Neuronal stem cell (in vitro differentiated cells): Measurements from ENCODE around the gene SLCO1B3. TPM values are rescaled to one million over a fixed set of nuclear protein-coding genes. Genes with fewer than 3 reads are reported as not detected.
A peak's percentile ranks its signal among the peaks of the same experiment; 100 is the strongest.
"Not testable (repeated sequence)": the region's sequence is repeated elsewhere in the genome, so short reads cannot be mapped to it uniquely, and the experiment has no call there.

Source experiments
- DNase-seq: peaks from one replicate; pipeline ENCODE4 v3.0.0-alpha.2; 2013; ENCODE audit warnings: low spot score
- H2AFZ ChIP-seq: one replicate; pipeline ENCODE4 v1.6.1; 2013; ENCODE audit warnings: mild to moderate bottlenecking, low read length, inconsistent platforms
- H2AK5ac ChIP-seq: 2 replicates; pipeline ENCODE4 v1.6.1; 2013; ENCODE audit warnings: low read depth, mild to moderate bottlenecking, inconsistent platforms, low read length, moderate library complexity, mixed read lengths
- H2BK120ac ChIP-seq: 2 replicates; pipeline ENCODE4 v1.6.1; 2013; ENCODE audit warnings: low read depth, mild to moderate bottlenecking, inconsistent platforms, low read length, moderate library complexity, mixed read lengths
- H2BK12ac ChIP-seq: one replicate; pipeline ENCODE4 v1.6.1; 2013; ENCODE audit warnings: low read length, inconsistent platforms
- H2BK15ac ChIP-seq: 2 replicates; pipeline ENCODE4 v1.6.1; 2013; ENCODE audit warnings: mild to moderate bottlenecking, low read length, inconsistent platforms, mixed read lengths
- H2BK5ac ChIP-seq: one replicate; pipeline ENCODE4 v1.6.1; 2013; ENCODE audit warnings: inconsistent platforms, mild to moderate bottlenecking, low read length, moderate library complexity
- H3K14ac ChIP-seq: one replicate; pipeline ENCODE4 v1.6.1; 2013; ENCODE audit warnings: low read length, inconsistent platforms
- H3K18ac ChIP-seq: 2 replicates; pipeline ENCODE4 v1.6.1; 2013; ENCODE audit warnings: low read length, inconsistent platforms
- H3K23ac ChIP-seq: 2 replicates; pipeline ENCODE4 v1.6.1; 2013; ENCODE audit warnings: low read depth, mild to moderate bottlenecking, mixed read lengths, low read length, inconsistent platforms; ENCODE audit not compliant: poor library complexity
- H3K27ac ChIP-seq: replicated peaks from 3 replicates; pipeline ENCODE4 v1.5.1; 2013; ENCODE audit warnings: low read length, inconsistent platforms
- H3K27me3 ChIP-seq, 3 experiments: 2 replicates each; pipeline ENCODE4 v1.6.1; 2013; ENCODE audit warnings: low read length in 3 of 3, mild to moderate bottlenecking in 2 of 3, inconsistent platforms in 1 of 3, low read depth in 1 of 3, mixed read lengths in 1 of 3, moderate library complexity in 1 of 3; ENCODE audit not compliant: control insufficient read depth in 3 of 3, insufficient read depth in 3 of 3
- H3K36me3 ChIP-seq, 2 donors: replicated peaks in 1 of 2; 2 replicates each; pipeline ENCODE4 v1.6.1; 2013; ENCODE audit warnings: low read length in 2 of 2; ENCODE audit not compliant: control insufficient read depth in 2 of 2, insufficient read depth in 2 of 2
- H3K4ac ChIP-seq: 2 replicates; pipeline ENCODE4 v1.6.1; 2013; ENCODE audit warnings: inconsistent platforms, mild to moderate bottlenecking, low read length, moderate library complexity
- H3K4me1 ChIP-seq, 2 donors: 1 replicate in 1 of 2; 2 replicates in 1 of 2; pipeline ENCODE4 v1.6.1; 2013; ENCODE audit warnings: low read length in 2 of 2, low read depth in 1 of 2; ENCODE audit not compliant: control insufficient read depth in 2 of 2, insufficient read depth in 1 of 2
- H3K4me2 ChIP-seq: one replicate; pipeline ENCODE4 v1.6.1; 2013; ENCODE audit warnings: mild to moderate bottlenecking, low read length, inconsistent platforms; ENCODE audit not compliant: insufficient read depth, poor library complexity, severe bottlenecking
- H3K4me3 ChIP-seq, 2 donors: 2 replicates each; pipeline ENCODE4 v1.5.1; 2013; ENCODE audit warnings: low read length in 2 of 2, mild to moderate bottlenecking in 2 of 2, inconsistent platforms in 1 of 2, moderate library complexity in 1 of 2
- H3K79me1 ChIP-seq: one replicate; pipeline ENCODE4 v1.6.1; 2013; ENCODE audit warnings: low read depth, mild to moderate bottlenecking, inconsistent platforms, low read length, moderate library complexity
- H3K9ac ChIP-seq: one replicate; pipeline ENCODE4 v1.6.1; 2013; ENCODE audit warnings: mild to moderate bottlenecking, low read depth, low read length, inconsistent platforms; ENCODE audit not compliant: poor library complexity
- H3K9me3 ChIP-seq, 2 donors: replicated peaks in 1 of 2; 2 replicates each; pipeline versions ENCODE3 to v1.6.1; 2013; ENCODE audit warnings: low read length in 2 of 2, mild to moderate bottlenecking in 2 of 2, inconsistent platforms in 1 of 2, low read depth in 1 of 2, mixed read lengths in 1 of 2, moderate library complexity in 1 of 2; ENCODE audit not compliant: control insufficient read depth in 2 of 2, insufficient read depth in 1 of 2
- H4K8ac ChIP-seq: one replicate; pipeline ENCODE4 v1.6.1; 2013; ENCODE audit warnings: low read depth, mild to moderate bottlenecking, inconsistent platforms, low read length, moderate library complexity
- H4K91ac ChIP-seq: one replicate; pipeline ENCODE4 v1.6.1; 2013; ENCODE audit warnings: low read length, low read depth, mild to moderate bottlenecking, inconsistent platforms; ENCODE audit not compliant: poor library complexity
- WGBS, 2 donors: extraction: QIAGEN DNeasy Blood & Tissue Kit; methylation state at CpG; one replicate each; pipeline ENCODE4 v1.1.7; 2013; ENCODE audit warnings: missing lambda C conversion rate in 2 of 2, mixed read lengths in 1 of 2; ENCODE audit not compliant: insufficient read length in 2 of 2, insufficient replicate concordance in 1 of 2; ENCODE audit errors: extremely low coverage in 2 of 2; 5-methylcytosine and 5-hydroxymethylcytosine counted together
- polyA plus RNA-seq, 2 experiments: library from polyadenylated mRNA; stranded (reverse); fragments of 200-250 nt; gene quantifications; one replicate each; pipeline ENCODE4 v1.2.3, GENCODE V29; 2013

The SLCO1B3 gene
- polyA plus RNA-seq (2013, experiment 1 of 2) = not detected
- polyA plus RNA-seq (2013, experiment 2 of 2) = not detected

GRCh38 chr12:20810487-20810886, at the start of gene SLCO1B3:
TSS of gene SLCO1B3 (plus strand) at chr12:20810705. CDS start at chr12:20815739, 5,034 bp downstream.
- H3K9ac ChIP-seq = no peak within 1 kb of the TSS
- no peak within 1 kb of the TSS for H2BK15ac ChIP-seq
- no peak within 1 kb of the TSS for H2AK5ac ChIP-seq
- H3K18ac ChIP-seq = no peak within 1 kb of the TSS
- no peaks in the 10 kb centered on the region for H3K9me3 ChIP-seq
- H3K4me2 ChIP-seq = no peak within 1 kb of the TSS
- no peaks in the 10 kb centered on the region for H3K79me1 ChIP-seq
- no peak within 1 kb of the TSS for H4K8ac ChIP-seq
- DNase-seq = no peak
- no peak within 1 kb of the TSS for H3K4me3 ChIP-seq
- no CpG with 5 or more reads among the region's 2 CpGs for WGBS, 2 donors
- no peak within 1 kb of the TSS for H4K91ac ChIP-seq
- H3K4ac ChIP-seq = no peak within 1 kb of the TSS
- no peak within 1 kb of the TSS for H3K14ac ChIP-seq
- H3K23ac ChIP-seq = no peak within 1 kb of the TSS
- H2BK12ac ChIP-seq = no peak within 1 kb of the TSS
- H3K27me3 ChIP-seq = no peaks in the 10 kb centered on the region
- no peak within 1 kb of the TSS for H2AFZ ChIP-seq
- no peak within 1 kb of the TSS for H2BK5ac ChIP-seq
- H3K36me3 ChIP-seq = no peaks in the 10 kb centered on the region
- H3K4me1 ChIP-seq = no peaks in the 10 kb centered on the region
- H3K27ac ChIP-seq = no peak within 1 kb of the TSS
- no peak within 1 kb of the TSS for H2BK120ac ChIP-seq

GRCh38 chr12:20777420-20777819, 33.1 kb upstream of the SLCO1B3 start:
- WGBS, 2 donors = no CpG with 5 or more reads among the region's 20 CpGs
- no peak overlapping the region for H3K4ac ChIP-seq
- H2BK5ac ChIP-seq = no peak overlapping the region
- DNase-seq = no peak
- no peak overlapping the region for H2AFZ ChIP-seq
- no peak overlapping the region for H2BK15ac ChIP-seq
- peak overlapping the region; percentile 21 for H3K9ac ChIP-seq
- H3K79me1 ChIP-seq = no peaks in the 10 kb centered on the region
- no peaks in the 10 kb centered on the region for H3K36me3 ChIP-seq
- no peak overlapping the region for H3K4me3 ChIP-seq
- H3K14ac ChIP-seq = no peak overlapping the region
- H3K27me3 ChIP-seq = no peaks in the 10 kb centered on the region
- no peak overlapping the region for H3K27ac ChIP-seq
- H3K4me1 ChIP-seq = no peaks in the 10 kb centered on the region
- no peak overlapping the region for H2AK5ac ChIP-seq
- H3K9me3 ChIP-seq = no peaks in the 10 kb centered on the region
- peak overlapping the region; percentile 3 for H4K8ac ChIP-seq
- H2BK120ac ChIP-seq = no peak overlapping the region
- no peak overlapping the region for H3K4me2 ChIP-seq
- H2BK12ac ChIP-seq = no peak overlapping the region
- no peak overlapping the region for H3K18ac ChIP-seq
- no peak overlapping the region for H3K23ac ChIP-seq
- no peak overlapping the region for H4K91ac ChIP-seq

- no peak overlapping the region for H3K23ac ChIP-seq
- H2BK15ac ChIP-seq = no peak overlapping the region
- H3K4ac ChIP-seq = no peak overlapping the region
- H3K36me3 ChIP-seq = no peaks in the 10 kb centered on the region
- no peak overlapping the region for H3K4me3 ChIP-seq
- no peak overlapping the region for H4K91ac ChIP-seq
- no peaks in the 10 kb centered on the region for H3K79me1 ChIP-seq
- no CpG with 5 or more reads among the region's 2 CpGs for WGBS, 2 donors
- DNase-seq = no peak
- H2AFZ ChIP-seq = no peak overlapping the region
- H4K8ac ChIP-seq = no peak overlapping the region
- H2BK12ac ChIP-seq = no peak overlapping the region
- H3K9me3 ChIP-seq = no peaks in the 10 kb centered on the region
- no peaks in the 10 kb centered on the region for H3K4me1 ChIP-seq
- no peak overlapping the region for H3K9ac ChIP-seq
- no peak overlapping the region for H2AK5ac ChIP-seq
- H3K14ac ChIP-seq = no peak overlapping the region
- no peak overlapping the region for H3K27ac ChIP-seq
- H2BK5ac ChIP-seq = no peak overlapping the region
- H3K27me3 ChIP-seq = no peaks in the 10 kb centered on the region
- no peak overlapping the region for H2BK120ac ChIP-seq
- H3K4me2 ChIP-seq = no peak overlapping the region
- no peak overlapping the region for H3K18ac ChIP-seq
Observed at GRCh38 chr12:20778969-20779368, 31.5 kb upstream of the SLCO1B3 start.

GRCh38 chr12:20779971-20780370, 30.5 kb upstream of the SLCO1B3 start:
- H3K4me1 ChIP-seq, H2BK15ac ChIP-seq, H3K27me3 ChIP-seq, H4K8ac ChIP-seq, H2BK120ac ChIP-seq, H3K9ac ChIP-seq, H2AK5ac ChIP-seq, H3K23ac ChIP-seq, DNase-seq, H3K4me3 ChIP-seq, H3K9me3 ChIP-seq, H3K4ac ChIP-seq, H3K27ac ChIP-seq, H2BK12ac ChIP-seq, H3K18ac ChIP-seq, H3K79me1 ChIP-seq, H4K91ac ChIP-seq, H3K36me3 ChIP-seq, H2AFZ ChIP-seq, H3K4me2 ChIP-seq, H2BK5ac ChIP-seq, H3K14ac ChIP-seq: not testable (repeated sequence)
- no CpG with 5 or more reads among the region's 3 CpGs for WGBS, 2 donors
